ENCODE measurements around the gene TMCO6.
"Not testable (repeated sequence)": the region's sequence is repeated elsewhere in the genome, so short reads cannot be mapped to it uniquely, and the experiment has no call there.

The TMCO6 gene

DNA sequence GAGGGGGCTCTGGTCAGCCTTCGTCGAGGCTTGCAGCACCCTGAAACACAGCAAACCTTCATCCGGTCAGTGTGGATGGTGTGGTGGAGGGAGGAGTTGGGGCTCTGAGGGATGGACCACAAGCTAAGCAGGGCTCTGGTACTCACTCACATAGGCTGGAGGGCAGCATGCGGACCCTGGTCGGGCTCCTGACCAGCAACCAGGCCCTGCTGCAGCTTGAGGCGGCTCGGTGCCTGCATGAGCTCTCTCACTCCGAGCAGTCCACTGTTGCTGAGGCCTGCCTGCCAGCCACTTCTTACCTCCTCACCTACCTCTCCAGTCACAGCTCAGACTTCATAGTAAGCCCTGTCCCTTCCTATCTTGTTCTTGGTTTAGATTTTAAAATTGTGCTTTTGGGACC lies 2.5 kb downstream of the TMCO6 start:
- H3K9me3 ChIP-seq (ENCODE audit: control insufficient read depth, insufficient read depth, low read depth, low read length): no peaks in the 10 kb centered on the region
- peaks cover 6% of the 10 kb centered on the region for H3K4me1 ChIP-seq (ENCODE audit: control insufficient read depth, insufficient read depth, low read length)
- peaks cover 49% of the 10 kb centered on the region for H3K36me3 ChIP-seq (ENCODE audit: control insufficient read depth, insufficient read depth, low read length)
- no peak overlapping the region for H3K9ac ChIP-seq (ENCODE audit: low read length)
- no peak overlapping the region for H3K27ac ChIP-seq (ENCODE audit: low read depth, low read length)
- H3K27me3 ChIP-seq (ENCODE audit: control insufficient read depth, insufficient read depth, low read length): no peaks in the 10 kb centered on the region
- no peak overlapping the region for H3K4me3 ChIP-seq (ENCODE audit: low read depth, low read length)

DNA sequence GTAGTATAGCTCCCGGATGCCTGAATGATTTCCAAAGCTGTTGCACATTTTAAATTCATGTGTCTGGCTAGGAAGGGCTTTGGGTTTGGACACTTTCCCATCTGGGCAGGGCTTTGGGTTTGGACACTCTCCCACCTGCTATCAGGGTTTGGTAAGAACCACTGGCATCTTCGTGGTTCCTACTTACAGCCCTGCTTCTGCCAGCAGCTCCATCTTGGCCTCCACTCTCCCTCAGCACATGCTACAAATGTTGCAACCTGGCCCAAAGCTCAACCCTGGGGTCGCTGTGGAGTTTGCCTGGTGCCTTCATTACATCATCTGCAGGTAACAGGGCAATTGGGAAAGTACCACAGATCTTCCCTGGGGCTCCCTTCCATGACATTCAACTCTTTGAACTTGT lies 3.5 kb downstream of the TMCO6 start:
- Histone ChIP-seq H3K27me3 (ENCODE audit: control insufficient read depth, insufficient read depth, low read length) (no peaks in the 10 kb centered on the region), H3K9me3 (ENCODE audit: control insufficient read depth, insufficient read depth, low read depth, low read length) (no peaks in the 10 kb centered on the region), H3K9ac (ENCODE audit: low read length) (no peak overlapping the region), H3K4me1 (ENCODE audit: control insufficient read depth, insufficient read depth, low read length) (peaks cover 6% of the 10 kb centered on the region), H3K4me3 (ENCODE audit: low read depth, low read length) (no peak overlapping the region), H3K36me3 (ENCODE audit: control insufficient read depth, insufficient read depth, low read length) (peaks cover 49% of the 10 kb centered on the region), H3K27ac (ENCODE audit: low read depth, low read length) (no peak overlapping the region)

DNA sequence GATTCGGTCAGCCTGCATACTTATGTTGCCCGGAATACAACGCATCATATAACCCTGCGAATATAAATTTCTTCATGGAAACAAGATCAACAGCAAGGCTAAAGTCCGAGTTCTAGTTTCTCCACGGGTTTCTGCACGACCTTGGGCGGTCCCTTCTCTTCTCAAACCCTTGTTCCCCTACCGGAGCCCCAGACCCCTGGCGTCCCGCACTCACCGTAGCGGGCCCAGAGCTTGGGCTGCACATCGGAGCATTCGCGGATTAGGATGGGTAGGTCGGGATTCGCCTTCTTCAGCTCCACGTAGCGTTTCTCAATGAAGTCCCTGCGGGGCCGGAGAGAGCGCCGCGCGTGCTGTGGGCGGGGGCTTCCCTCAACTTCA lies 7.8 kb downstream of the TMCO6 start:
- no peaks in the 10 kb centered on the region for H3K4me1 ChIP-seq (ENCODE audit: control insufficient read depth, insufficient read depth, low read length)
- peak overlapping the region; percentile 73 for H3K4me3 ChIP-seq (ENCODE audit: low read depth, low read length)
- H3K27me3 ChIP-seq (ENCODE audit: control insufficient read depth, insufficient read depth, low read length): no peaks in the 10 kb centered on the region
- H3K9me3 ChIP-seq (ENCODE audit: control insufficient read depth, insufficient read depth, low read depth, low read length): no peaks in the 10 kb centered on the region
- peak overlapping the region; percentile 82 for H3K9ac ChIP-seq (ENCODE audit: low read length)
- peak overlapping the region; percentile 44; the same call in 1 of the 2 replicates for H3K27ac ChIP-seq (ENCODE audit: low read depth, low read length)
- peaks cover 63% of the 10 kb centered on the region for H3K36me3 ChIP-seq (ENCODE audit: control insufficient read depth, insufficient read depth, low read length)

DNA sequence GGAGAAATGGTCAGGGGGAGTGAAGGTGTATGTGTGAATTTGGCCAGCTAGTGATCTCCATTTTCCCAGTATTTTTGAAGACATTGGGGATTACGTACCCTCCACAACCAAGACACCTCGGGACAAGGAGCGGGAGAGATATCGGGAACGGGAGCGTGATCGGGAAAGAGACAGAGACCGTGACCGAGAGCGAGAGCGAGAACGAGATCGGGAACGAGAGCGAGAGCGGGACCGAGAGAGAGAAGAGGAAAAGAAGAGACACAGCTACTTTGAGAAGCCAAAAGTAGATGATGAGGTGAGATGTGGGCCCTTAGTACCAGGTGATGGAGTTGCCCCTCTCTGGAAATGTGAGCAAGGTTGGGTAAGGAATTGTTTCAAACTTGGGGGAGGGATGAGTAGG lies 19.6 kb downstream of the TMCO6 start:
- Histone ChIP-seq H3K36me3 (ENCODE audit: control insufficient read depth, insufficient read depth, low read length) (peaks cover 88% of the 10 kb centered on the region), H3K9ac (ENCODE audit: low read length) (no peak overlapping the region), H3K4me1 (ENCODE audit: control insufficient read depth, insufficient read depth, low read length) (no peaks in the 10 kb centered on the region), H3K27me3 (ENCODE audit: control insufficient read depth, insufficient read depth, low read length) (no peaks in the 10 kb centered on the region), H3K4me3 (ENCODE audit: low read depth, low read length) (no peak overlapping the region), H3K27ac (ENCODE audit: low read depth, low read length) (no peak overlapping the region), H3K9me3 (ENCODE audit: control insufficient read depth, insufficient read depth, low read depth, low read length) (no peaks in the 10 kb centered on the region)

DNA sequence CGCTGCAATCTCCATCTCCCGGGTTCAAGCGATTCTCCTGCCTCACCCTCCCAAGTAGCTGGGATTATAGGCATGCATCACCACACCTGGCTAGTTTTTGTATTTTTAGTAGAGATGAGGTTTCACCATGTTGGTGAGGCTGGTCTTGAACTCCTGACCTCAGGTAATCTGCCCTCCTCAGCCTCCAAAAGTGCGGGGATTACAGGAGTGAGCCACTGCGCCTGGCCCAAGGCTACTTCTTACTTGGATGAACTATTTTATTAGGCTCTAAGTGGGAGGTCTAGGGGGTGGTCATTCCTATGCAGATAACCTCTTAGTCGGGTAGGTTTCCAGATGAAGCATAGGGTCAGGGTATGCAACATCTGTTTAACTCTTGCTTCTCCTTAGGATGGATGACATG lies 21.1 kb downstream of the TMCO6 start:
- H3K27ac ChIP-seq (ENCODE audit: low read depth, low read length); H3K9ac ChIP-seq (ENCODE audit: low read length); H3K4me1 ChIP-seq (ENCODE audit: control insufficient read depth, insufficient read depth, low read length); H3K27me3 ChIP-seq (ENCODE audit: control insufficient read depth, insufficient read depth, low read length); H3K4me3 ChIP-seq (ENCODE audit: low read depth, low read length); H3K9me3 ChIP-seq (ENCODE audit: control insufficient read depth, insufficient read depth, low read depth, low read length): not testable (repeated sequence)
- peaks cover 73% of the 10 kb centered on the region for H3K36me3 ChIP-seq (ENCODE audit: control insufficient read depth, insufficient read depth, low read length)

DNA sequence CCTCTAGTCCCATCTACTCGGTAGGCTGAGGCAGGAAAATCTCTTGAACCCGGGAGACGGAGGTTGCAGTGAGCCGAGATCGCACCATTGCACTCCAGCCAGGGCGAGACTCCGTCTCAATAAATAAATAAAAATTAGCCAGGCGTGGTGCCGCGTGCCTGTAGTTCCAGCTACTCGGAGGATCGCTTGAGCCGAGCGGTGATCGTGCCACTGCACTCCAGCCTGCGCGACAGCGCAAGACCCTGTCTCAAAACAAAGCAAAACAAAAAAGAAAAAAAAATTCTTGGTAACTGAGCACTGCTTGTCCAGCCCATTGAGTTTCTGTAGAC lies 24.7 kb downstream of the TMCO6 start:
- peak overlapping the region; percentile 81 for H3K9ac ChIP-seq (ENCODE audit: low read length)
- H3K4me3 ChIP-seq (ENCODE audit: low read depth, low read length): peak overlapping the region; percentile 64
- peaks cover 59% of the 10 kb centered on the region for H3K36me3 ChIP-seq (ENCODE audit: control insufficient read depth, insufficient read depth, low read length)
- H3K27me3 ChIP-seq (ENCODE audit: control insufficient read depth, insufficient read depth, low read length): no peaks in the 10 kb centered on the region
- no peaks in the 10 kb centered on the region for H3K9me3 ChIP-seq (ENCODE audit: control insufficient read depth, insufficient read depth, low read depth, low read length)
- no peaks in the 10 kb centered on the region for H3K4me1 ChIP-seq (ENCODE audit: control insufficient read depth, insufficient read depth, low read length)
- no peak overlapping the region; the same call in 1 of the 2 replicates for H3K27ac ChIP-seq (ENCODE audit: low read depth, low read length)

DNA sequence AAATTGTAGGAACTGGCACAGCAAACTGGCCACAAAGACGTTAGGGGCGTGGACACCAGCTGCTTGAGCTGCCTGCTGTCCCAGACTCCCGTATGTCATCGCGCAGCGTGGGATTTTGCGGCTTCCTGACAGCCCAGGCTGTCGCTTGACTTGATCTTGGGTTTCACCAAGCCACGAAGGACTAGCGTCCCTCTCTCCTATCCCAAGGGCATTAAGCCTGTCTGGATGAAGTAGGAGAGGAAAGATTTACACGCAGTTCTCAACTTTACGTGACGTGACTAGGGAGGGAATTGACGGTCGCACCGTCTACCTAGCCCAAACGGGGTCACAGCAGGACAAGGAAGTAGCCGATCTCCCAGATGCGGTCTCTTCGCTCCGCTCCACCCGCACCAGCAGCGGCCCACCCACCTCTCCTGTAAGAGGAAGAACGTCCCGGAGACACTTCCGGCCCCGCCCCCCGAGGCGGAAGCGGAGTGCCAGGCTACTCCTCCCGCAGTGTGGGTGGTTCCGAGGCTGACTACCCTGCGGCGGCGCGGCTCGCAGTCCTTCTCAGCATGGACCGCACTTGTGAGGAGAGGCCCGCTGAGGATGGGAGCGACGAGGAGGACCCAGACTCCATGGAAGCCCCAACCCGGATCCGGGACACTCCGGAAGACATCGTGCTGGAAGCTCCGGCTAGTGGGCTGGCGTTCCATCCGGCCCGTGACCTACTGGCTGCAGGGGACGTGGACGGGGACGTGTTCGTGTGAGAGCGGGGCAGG lies 25.3 kb downstream of the TMCO6 start, which contains the start of gene WDR55:
Gene WDR55, plus strand, starts transcription at position 546 of the 761 bp plus-strand sequence. Its CDS starts 9 bp downstream, at position 555.
- Histone ChIP-seq H3K27ac (ENCODE audit: low read depth, low read length) (no peak within 1 kb of the TSS; the same call in 1 of the 2 replicates), H3K9ac (ENCODE audit: low read length) (peak within 1 kb of the TSS; percentile 81), H3K36me3 (ENCODE audit: control insufficient read depth, insufficient read depth, low read length) (peaks cover 59% of the 10 kb centered on the region), H3K4me1 (ENCODE audit: control insufficient read depth, insufficient read depth, low read length) (no peaks in the 10 kb centered on the region), H3K27me3 (ENCODE audit: control insufficient read depth, insufficient read depth, low read length) (no peaks in the 10 kb centered on the region), H3K9me3 (ENCODE audit: control insufficient read depth, insufficient read depth, low read depth, low read length) (no peaks in the 10 kb centered on the region), H3K4me3 (ENCODE audit: low read depth, low read length) (peak within 1 kb of the TSS; percentile 64)

DNA sequence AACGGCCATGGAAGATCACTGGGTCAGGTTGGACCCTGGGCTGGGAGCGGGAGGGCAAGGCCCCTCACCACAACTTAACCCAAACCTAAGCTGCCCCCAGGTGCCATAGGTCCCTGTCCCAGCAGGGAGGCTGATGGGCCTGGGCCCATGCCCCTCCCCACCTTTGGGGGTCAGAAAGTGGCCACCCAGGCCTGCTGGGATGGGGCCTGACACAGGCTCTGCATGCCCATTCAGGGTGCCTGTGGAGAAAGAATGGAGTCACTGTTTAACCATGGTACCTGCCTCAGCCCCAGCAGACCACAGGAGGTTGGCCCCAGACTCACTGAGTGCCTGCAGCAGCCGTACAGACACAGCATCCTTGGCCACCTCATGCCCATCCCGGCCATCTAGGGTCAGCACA lies 31.8 kb downstream of the TMCO6 start:
- H3K4me3 ChIP-seq (ENCODE audit: low read depth, low read length); H3K9ac ChIP-seq (ENCODE audit: low read length); H3K27ac ChIP-seq (ENCODE audit: low read depth, low read length); H3K4me1 ChIP-seq (ENCODE audit: control insufficient read depth, insufficient read depth, low read length); H3K27me3 ChIP-seq (ENCODE audit: control insufficient read depth, insufficient read depth, low read length); H3K9me3 ChIP-seq (ENCODE audit: control insufficient read depth, insufficient read depth, low read depth, low read length): not testable (repeated sequence)
- peaks cover 76% of the 10 kb centered on the region for H3K36me3 ChIP-seq (ENCODE audit: control insufficient read depth, insufficient read depth, low read length)

DNA sequence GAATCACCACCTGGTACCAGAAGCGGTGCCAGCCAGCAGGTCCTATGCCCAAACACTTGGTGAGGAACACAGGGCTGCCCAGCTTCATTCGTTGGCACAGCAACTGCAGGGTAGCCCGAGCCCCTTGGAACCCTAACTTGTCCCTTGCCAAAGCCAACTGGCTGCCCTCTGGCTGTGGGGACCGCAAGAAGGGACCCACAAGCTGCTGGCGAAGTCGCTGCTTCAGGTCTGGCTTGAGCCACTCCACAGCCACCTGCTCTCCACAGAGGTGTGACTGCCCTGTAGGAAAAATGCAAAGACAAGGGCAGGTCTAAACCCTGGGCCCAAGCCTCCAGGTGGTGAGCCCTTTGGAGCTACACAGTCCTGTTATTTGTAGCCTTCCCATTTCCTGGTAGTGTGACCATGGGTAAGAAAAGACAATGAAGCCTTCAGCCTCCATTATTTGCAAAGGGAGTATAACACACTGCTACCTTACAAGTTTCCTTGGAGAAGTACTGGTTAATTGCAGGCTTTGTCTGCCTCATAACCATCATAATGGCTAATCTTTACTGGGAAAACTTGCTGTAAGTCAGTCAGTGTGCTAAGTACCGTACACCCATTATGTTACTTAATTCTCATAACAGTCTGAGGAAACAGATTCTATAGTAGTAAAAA lies 32.3 kb downstream of the TMCO6 start:
- Histone ChIP-seq H3K9ac (ENCODE audit: low read length) (no peak overlapping the region), H3K4me1 (ENCODE audit: control insufficient read depth, insufficient read depth, low read length) (0 out of 2 replicates have a peak, but pooled peaks cover 4% of the 10 kb centered on the region), H3K27me3 (ENCODE audit: control insufficient read depth, insufficient read depth, low read length) (no peaks in the 10 kb centered on the region), H3K27ac (ENCODE audit: low read depth, low read length) (no peak overlapping the region), H3K4me3 (ENCODE audit: low read depth, low read length) (no peak overlapping the region), H3K9me3 (ENCODE audit: control insufficient read depth, insufficient read depth, low read depth, low read length) (no peaks in the 10 kb centered on the region), H3K36me3 (ENCODE audit: control insufficient read depth, insufficient read depth, low read length) (peaks cover 82% of the 10 kb centered on the region)

DNA sequence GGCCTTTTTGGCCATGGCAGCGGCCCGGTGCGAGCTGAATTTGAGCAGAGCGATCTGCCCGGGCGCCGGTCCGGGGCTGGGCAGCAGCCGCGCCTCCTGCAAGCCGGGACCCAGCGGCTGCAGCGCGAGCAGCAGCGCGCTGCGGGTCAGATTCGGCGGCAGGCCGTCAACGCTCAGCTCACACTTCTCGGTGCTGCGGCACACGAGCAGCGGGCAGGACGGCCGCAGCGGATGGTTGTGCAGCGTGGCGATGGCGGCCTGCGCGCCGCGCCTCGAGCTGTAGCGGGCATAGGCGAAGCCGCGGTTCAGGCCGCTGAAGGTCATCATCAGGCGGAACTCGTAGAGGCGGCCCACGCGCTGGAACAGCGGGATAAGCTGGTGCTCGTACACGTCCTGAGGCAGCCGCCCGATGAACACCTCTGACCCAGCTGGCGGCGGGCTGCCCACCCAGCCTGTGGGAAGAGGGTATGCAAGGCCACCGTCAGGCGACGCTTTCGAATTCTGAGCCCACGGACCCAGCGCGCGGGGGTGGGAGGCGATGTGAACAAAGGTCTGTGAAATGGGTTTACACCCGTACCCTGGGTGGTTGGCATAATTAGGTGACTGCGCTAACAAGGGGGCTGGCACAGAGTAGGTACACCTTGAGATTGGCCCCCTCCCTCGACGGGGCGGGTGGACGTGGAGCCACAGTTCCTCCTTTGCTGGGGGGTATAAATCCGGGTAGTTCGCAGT lies 33.4 kb downstream of the TMCO6 start:
- H3K27ac ChIP-seq (ENCODE audit: low read depth, low read length): 0 out of 2 replicates have a peak overlapping the region, but pooled peaks have one; percentile 50
- H3K36me3 ChIP-seq (ENCODE audit: control insufficient read depth, insufficient read depth, low read length): peaks cover 88% of the 10 kb centered on the region
- H3K4me1 ChIP-seq (ENCODE audit: control insufficient read depth, insufficient read depth, low read length): 0 out of 2 replicates have a peak, but pooled peaks cover 4% of the 10 kb centered on the region
- peak overlapping the region; percentile 45 for H3K4me3 ChIP-seq (ENCODE audit: low read depth, low read length)
- H3K9ac ChIP-seq (ENCODE audit: low read length): peak overlapping the region; percentile 26
- H3K9me3 ChIP-seq (ENCODE audit: control insufficient read depth, insufficient read depth, low read depth, low read length): no peaks in the 10 kb centered on the region
- no peaks in the 10 kb centered on the region for H3K27me3 ChIP-seq (ENCODE audit: control insufficient read depth, insufficient read depth, low read length)
